Right kidney (tissue), 9 donors: Measurements from ENCODE around the gene PRAMEF10.
"Not testable (repeated sequence)": the region's sequence is repeated elsewhere in the genome, so short reads cannot be mapped to it uniquely, and the experiment has no call there.

Experiments
- DNase-seq: peaks from one replicate; pipeline ENCODE4 v3.0.0-alpha.2; 2016
- long read RNA-seq, 8 donors: transcript quantifications; one replicate each; lab custom pipeline, GENCODE V29; 2026

Gene PRAMEF10
- long read RNA-seq, donor 1, result 0 reads
- long read RNA-seq, donor 2, result 0 reads
- long read RNA-seq, donor 3, result 0 reads
- long read RNA-seq, donor 4, result 0 reads
- long read RNA-seq, donor 5, result 0 reads
- long read RNA-seq, donor 6, result 0 reads
- long read RNA-seq, donor 7, result 0 reads
- long read RNA-seq, donor 8, result 0 reads

- not testable (repeated sequence) for DNase-seq
Measured at GRCh38 chr1:12898170-12898569, at the start of gene PRAMEF10. Gene PRAMEF10, minus strand, starts transcription at chr1:12898270. Its CDS starts 2,423 bp downstream, at chr1:12895847.

GRCh38 chr1:12947480-12947879 is 49.4 kb upstream of the PRAMEF10 start, which contains the start of gene PRAMEF6:
Gene PRAMEF6, minus strand, starts transcription at chr1:12947580. Its CDS starts 5,062 bp downstream, at chr1:12942518.
- not testable (repeated sequence) for DNase-seq

- DNase-seq, result not testable (repeated sequence)
Measured at GRCh38 chr1:12924368-12924767, 26.3 kb upstream of the PRAMEF10 start.

- DNase-seq, result not testable (repeated sequence)
Measured at GRCh38 chr1:12921749-12922148, 23.7 kb upstream of the PRAMEF10 start.

- not testable (repeated sequence) for DNase-seq
Measured at GRCh38 chr1:12916310-12916709, 18.2 kb upstream of the PRAMEF10 start, which contains the start of gene PRAMEF7. Gene PRAMEF7, plus strand, starts transcription at chr1:12916610. Its CDS starts 1,083 bp downstream, at chr1:12917693.

- not testable (repeated sequence) for DNase-seq
Measured at GRCh38 chr1:12903793-12904572, 5.9 kb upstream of the PRAMEF10 start.

- not testable (repeated sequence) for DNase-seq
Measured at GRCh38 chr1:12899186-12899585, 1.1 kb upstream of the PRAMEF10 start.

GRCh38 chr1:12886101-12886500 is 12.0 kb downstream of the PRAMEF10 start, which contains the start of gene PRAMEF4:
Gene PRAMEF4, minus strand, starts transcription at chr1:12886201. Its CDS starts 2,807 bp downstream, at chr1:12883394.
- DNase-seq, result not testable (repeated sequence)

GRCh38 chr1:12878453-12878852 is 19.6 kb downstream of the PRAMEF10 start:
- DNase-seq, result not testable (repeated sequence)

- not testable (repeated sequence) for DNase-seq
Measured at GRCh38 chr1:12863131-12863880, 34.8 kb downstream of the PRAMEF10 start.

GRCh38 chr1:12856786-12857185 is 41.3 kb downstream of the PRAMEF10 start, which contains the start of gene PRAMEF2:
Gene PRAMEF2, plus strand, starts transcription at chr1:12857086. Its CDS starts 1,924 bp downstream, at chr1:12859010.
- DNase-seq, result not testable (repeated sequence)

- DNase-seq, result no peak
Measured at GRCh38 chr1:12851779-12852178, 46.3 kb downstream of the PRAMEF10 start.

- not testable (repeated sequence) for DNase-seq
Measured at GRCh38 chr1:12848620-12849019, 49.5 kb downstream of the PRAMEF10 start, which contains the start of gene HNRNPCL1. Gene HNRNPCL1, minus strand, starts transcription at chr1:12848720. Its CDS starts 431 bp downstream, at chr1:12848289.
